Measurements from ENCODE around the gene DTX4. TPM values are rescaled to one million over a fixed set of nuclear protein-coding genes. Genes with fewer than 3 reads are reported as not detected.

DTX4 gene
- total RNA-seq, 4 donors from 2014 or later = 0.15 to 0.91 (median 0.47) TPM

DNA sequence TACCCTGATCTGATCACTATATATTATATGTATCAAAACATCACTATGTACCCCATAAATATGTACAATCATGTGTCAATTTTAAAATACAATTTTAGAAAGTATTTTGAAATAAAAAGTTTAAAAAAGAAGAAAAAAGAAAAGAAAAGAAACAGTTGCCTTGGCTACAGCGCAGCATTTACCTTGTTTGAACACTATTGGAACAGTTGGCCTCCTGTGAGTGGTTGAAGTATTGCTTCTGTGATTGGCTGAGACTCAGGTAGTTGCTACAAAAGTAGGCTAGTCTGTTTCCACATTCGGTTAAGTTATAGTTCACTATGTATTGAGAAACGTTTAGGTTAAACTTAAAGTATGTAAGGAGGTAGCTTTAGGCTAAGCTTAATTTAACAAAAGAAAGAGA, 7.9 kb upstream of the DTX4 start:
- H3K27ac ChIP-seq = no peak overlapping the region
- no peaks in the 10 kb centered on the region for H3K9me3 ChIP-seq
- no peaks in the 10 kb centered on the region for H3K36me3 ChIP-seq
- no peaks in the 10 kb centered on the region for H3K4me1 ChIP-seq
- peaks cover 0 to 2% (median 0%) of the 10 kb centered on the region in 3 donors for H3K27me3 ChIP-seq
- H3K4me3 ChIP-seq = no peak overlapping the region
- TF ChIP-seq, protein P1, sequence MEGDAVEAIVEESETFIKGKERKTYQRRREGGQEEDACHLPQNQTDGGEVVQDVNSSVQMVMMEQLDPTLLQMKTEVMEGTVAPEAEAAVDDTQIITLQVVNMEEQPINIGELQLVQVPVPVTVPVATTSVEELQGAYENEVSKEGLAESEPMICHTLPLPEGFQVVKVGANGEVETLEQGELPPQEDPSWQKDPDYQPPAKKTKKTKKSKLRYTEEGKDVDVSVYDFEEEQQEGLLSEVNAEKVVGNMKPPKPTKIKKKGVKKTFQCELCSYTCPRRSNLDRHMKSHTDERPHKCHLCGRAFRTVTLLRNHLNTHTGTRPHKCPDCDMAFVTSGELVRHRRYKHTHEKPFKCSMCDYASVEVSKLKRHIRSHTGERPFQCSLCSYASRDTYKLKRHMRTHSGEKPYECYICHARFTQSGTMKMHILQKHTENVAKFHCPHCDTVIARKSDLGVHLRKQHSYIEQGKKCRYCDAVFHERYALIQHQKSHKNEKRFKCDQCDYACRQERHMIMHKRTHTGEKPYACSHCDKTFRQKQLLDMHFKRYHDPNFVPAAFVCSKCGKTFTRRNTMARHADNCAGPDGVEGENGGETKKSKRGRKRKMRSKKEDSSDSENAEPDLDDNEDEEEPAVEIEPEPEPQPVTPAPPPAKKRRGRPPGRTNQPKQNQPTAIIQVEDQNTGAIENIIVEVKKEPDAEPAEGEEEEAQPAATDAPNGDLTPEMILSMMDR (IDR thresholded peaks at IDR 0.05 in 4 of 5, conservative IDR thresholded peaks at IDR 0.05 in 1 of 5) = no peak
- no peak for TF ChIP-seq POLR2A (IDR thresholded peaks at IDR 0.05)
- ATAC-seq = no peak
- in situ Hi-C loops (cut with MboI; ENCODE audit: low sequenced_read_pairs in 4 of 4) (loop anchor here in 2 of 4 donors (10.0 to 25.0 kb wide), 2 partner anchors 121 to 502 kb away; no protein-coding TSS in a partner anchor), intact Hi-C loops (cut with DNase I; ENCODE audit: low total_unique reads) (no loop called here)
- no peak for DNase-seq

- Histone ChIP-seq H3K4me1 (peaks cover 0 to 8% of the 10 kb centered on the region in 2 donors), H3K9me3 (no peaks in the 10 kb centered on the region), H3K36me3 (no peaks in the 10 kb centered on the region), H3K27me3 (peaks cover 4 to 14% (median 14%) of the 10 kb centered on the region in 3 donors), H3K4me3 (peak overlapping the region; percentile 52 to 89 (median 62)), H3K27ac (peak overlapping the region in 3 of 4 donors; percentile 4 to 27 (median 18))
- ATAC-seq (peak in 1 of 2 donors; percentile 14), DNase-seq (no peak)
- in situ Hi-C loops (cut with MboI; ENCODE audit: low sequenced_read_pairs in 4 of 4) (loop anchor here in 2 of 4 donors (5.0 to 25.0 kb wide), 2 partner anchors 35 to 510 kb away; no protein-coding TSS in a partner anchor), intact Hi-C loops (cut with DNase I; ENCODE audit: low total_unique reads) (loop anchor here (10.0 kb wide), 1 partner anchor 512 kb away; no protein-coding TSS in a partner anchor)
- TF ChIP-seq, protein P1 (IDR thresholded peaks at IDR 0.05 in 4 of 5, conservative IDR thresholded peaks at IDR 0.05 in 1 of 5) = no peak
- TF ChIP-seq POLR2A (IDR thresholded peaks at IDR 0.05) = no peak
Observed at GRCh38 chr11:59172345-59173079, 580 bp downstream of the DTX4 start.

DNA sequence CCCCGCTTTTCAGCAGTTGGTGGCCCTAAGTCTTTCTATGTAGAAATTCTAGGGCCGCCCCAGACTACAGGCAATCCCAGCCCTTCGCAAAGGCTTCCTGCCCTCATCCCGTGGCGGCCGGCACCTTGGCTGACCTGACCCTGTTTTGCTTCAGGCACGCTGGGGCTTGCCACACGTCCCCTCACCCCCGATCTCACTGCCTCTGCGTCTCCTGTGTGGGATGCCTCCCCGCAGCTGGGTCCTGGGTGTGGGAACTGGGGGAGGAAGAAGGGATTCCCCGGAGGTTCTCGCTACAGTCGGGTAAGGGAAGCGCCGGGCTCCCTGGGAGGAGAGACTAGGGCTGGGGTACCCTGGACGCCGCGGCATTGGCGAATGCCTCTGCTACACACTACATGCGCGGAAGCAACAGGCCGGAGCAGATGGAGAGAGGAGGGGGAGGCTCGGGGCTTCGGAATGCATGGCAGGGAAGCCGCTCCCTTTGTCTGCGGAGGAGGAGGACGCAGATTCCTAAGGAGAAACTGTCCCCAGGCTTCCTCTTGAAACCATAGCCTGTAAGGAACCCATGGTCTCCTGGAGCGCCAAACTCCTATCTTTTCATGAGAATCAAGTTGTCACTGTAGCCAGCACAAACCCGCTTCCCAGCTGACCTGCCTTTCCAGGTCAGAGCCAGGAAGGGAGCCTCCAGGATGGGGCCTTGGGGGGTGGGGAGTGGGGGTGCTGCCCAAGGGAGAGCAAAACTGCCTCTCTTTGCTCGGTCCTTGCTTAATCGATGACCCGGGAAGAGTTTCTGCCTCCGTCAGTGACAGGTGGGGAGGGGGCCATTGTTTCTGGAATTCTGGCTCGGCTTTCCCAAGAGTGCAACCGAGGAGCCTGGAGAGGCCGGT, 1.4 kb downstream of the DTX4 start:
- TF ChIP-seq, protein P1 (IDR thresholded peaks at IDR 0.05 in 4 of 5, conservative IDR thresholded peaks at IDR 0.05 in 1 of 5) = no peak
- no peak for TF ChIP-seq POLR2A (IDR thresholded peaks at IDR 0.05)
- H3K27ac ChIP-seq = peak overlapping the region; percentile 4 to 27 (median 22)

DNA sequence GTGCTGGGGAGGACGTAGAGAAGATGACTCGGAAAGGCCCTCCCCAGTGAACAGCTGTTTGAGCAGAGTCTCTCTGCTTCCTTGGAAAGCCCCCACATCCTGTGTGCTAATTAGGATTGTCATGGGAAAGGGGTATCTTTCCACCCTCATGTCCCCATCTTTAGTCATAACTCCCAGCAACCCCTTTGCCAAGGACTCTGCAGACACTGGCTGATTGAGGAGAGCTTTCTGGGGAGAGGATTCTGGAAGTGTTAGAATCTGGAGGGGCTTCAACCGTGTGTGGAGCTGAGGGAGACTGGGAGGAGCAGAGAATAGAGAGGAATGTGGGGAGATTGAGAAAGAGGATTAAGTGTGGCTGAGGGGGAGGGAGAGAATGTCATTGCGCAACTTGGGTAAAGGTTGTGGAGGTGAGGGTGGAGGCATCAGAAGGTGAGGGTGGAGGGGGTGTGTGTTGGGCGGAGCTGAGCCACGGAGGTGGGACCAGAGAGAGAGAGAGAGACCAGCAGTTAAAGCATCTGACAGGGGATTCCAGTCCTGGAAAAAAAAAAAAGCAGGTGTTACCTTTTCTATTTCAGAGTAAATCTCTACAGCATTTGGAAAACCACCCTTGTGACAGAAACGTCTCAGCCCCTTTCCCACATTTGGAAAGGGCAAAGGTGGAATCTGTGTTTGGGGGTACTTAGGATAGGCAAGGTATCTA, 2.2 kb downstream of the DTX4 start:
- Histone ChIP-seq H3K4me3 (peak overlapping the region in 2 of 4 donors; percentile 52 to 58), H3K9me3 (no peaks in the 10 kb centered on the region), H3K27me3 (peaks cover 4 to 14% (median 14%) of the 10 kb centered on the region in 3 donors), H3K36me3 (no peaks in the 10 kb centered on the region), H3K27ac (peak overlapping the region in 2 of 4 donors; percentile 23 to 27), H3K4me1 (peaks cover 0 to 8% of the 10 kb centered on the region in 2 donors)
- in situ Hi-C loops (cut with MboI; ENCODE audit: low sequenced_read_pairs in 4 of 4) = loop anchor here in 2 of 4 donors (5.0 to 25.0 kb wide), 2 partner anchors 33 to 512 kb away; no protein-coding TSS in a partner anchor
- intact Hi-C loops (cut with DNase I; ENCODE audit: low total_unique reads) = loop anchor here (10.0 kb wide), 1 partner anchor 511 kb away; no protein-coding TSS in a partner anchor
- DNase-seq (no peak), ATAC-seq (no peak)
- no peak for TF ChIP-seq POLR2A (IDR thresholded peaks at IDR 0.05)
- TF ChIP-seq, protein P1 (IDR thresholded peaks at IDR 0.05 in 4 of 5, conservative IDR thresholded peaks at IDR 0.05 in 1 of 5) = no peak

More for the DNA sequence above, 1.4 kb downstream of the DTX4 start:
- H3K9me3 ChIP-seq = no peaks in the 10 kb centered on the region
- H3K4me3 ChIP-seq = peak overlapping the region; percentile 52 to 66 (median 62)
- in situ Hi-C loops (cut with MboI; ENCODE audit: low sequenced_read_pairs in 4 of 4) (loop anchor here in 2 of 4 donors (5.0 to 25.0 kb wide), 2 partner anchors 34 to 511 kb away; no protein-coding TSS in a partner anchor), intact Hi-C loops (cut with DNase I; ENCODE audit: low total_unique reads) (loop anchor here (10.0 kb wide), 1 partner anchor 511 kb away; no protein-coding TSS in a partner anchor)
- H3K36me3 ChIP-seq = no peaks in the 10 kb centered on the region
- H3K4me1 ChIP-seq = peaks cover 0 to 8% of the 10 kb centered on the region in 2 donors
- no peak for DNase-seq
- no peak for ATAC-seq
- H3K27me3 ChIP-seq = peaks cover 4 to 14% (median 14%) of the 10 kb centered on the region in 3 donors
